Measurements from ENCODE around the gene NRP2.

DNA sequence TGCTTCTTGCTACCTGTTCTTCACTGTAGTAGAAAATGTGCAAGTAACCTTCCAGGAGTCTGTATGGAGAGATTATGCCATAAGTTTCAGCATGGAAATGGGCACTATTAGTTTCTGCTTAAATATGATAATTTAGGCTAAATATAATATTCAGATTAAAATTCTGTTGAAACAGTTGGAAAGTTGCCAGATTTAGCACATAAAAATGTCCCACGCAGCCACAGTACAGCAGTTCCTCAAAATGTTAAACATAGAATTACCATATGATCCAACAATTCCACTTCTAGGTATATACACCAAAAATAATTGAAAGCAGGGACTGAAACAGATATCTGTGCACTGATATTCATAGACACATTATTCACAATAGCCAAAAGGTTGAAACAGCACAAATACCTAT is 121.2 kb downstream of the NRP2 start:
- TF ChIP-seq, protein P1, sequence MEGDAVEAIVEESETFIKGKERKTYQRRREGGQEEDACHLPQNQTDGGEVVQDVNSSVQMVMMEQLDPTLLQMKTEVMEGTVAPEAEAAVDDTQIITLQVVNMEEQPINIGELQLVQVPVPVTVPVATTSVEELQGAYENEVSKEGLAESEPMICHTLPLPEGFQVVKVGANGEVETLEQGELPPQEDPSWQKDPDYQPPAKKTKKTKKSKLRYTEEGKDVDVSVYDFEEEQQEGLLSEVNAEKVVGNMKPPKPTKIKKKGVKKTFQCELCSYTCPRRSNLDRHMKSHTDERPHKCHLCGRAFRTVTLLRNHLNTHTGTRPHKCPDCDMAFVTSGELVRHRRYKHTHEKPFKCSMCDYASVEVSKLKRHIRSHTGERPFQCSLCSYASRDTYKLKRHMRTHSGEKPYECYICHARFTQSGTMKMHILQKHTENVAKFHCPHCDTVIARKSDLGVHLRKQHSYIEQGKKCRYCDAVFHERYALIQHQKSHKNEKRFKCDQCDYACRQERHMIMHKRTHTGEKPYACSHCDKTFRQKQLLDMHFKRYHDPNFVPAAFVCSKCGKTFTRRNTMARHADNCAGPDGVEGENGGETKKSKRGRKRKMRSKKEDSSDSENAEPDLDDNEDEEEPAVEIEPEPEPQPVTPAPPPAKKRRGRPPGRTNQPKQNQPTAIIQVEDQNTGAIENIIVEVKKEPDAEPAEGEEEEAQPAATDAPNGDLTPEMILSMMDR (IDR thresholded peaks at IDR 0.05) = no peak
- TF ChIP-seq POLR2A (IDR thresholded peaks at IDR 0.05) = no peak
